NCI-H748 (cell line): ENCODE results near the gene MALRD1.
"Not testable (repeated sequence)": the region's sequence is repeated elsewhere in the genome, so short reads cannot be mapped to it uniquely, and the experiment has no call there.

Experiments
- DNase-seq: peaks from one replicate; lab custom pipeline; 2025; ENCODE audit not compliant: unreplicated experiment; lab: John Stamatoyannopoulos, UW

The MALRD1 gene

GRCh38 chr10:19762026-19762425 lies 713.4 kb downstream of the MALRD1 start:
- no peak for DNase-seq

GRCh38 chr10:19764111-19764510 lies 715.5 kb downstream of the MALRD1 start:
- DNase-seq: no peak

DNA sequence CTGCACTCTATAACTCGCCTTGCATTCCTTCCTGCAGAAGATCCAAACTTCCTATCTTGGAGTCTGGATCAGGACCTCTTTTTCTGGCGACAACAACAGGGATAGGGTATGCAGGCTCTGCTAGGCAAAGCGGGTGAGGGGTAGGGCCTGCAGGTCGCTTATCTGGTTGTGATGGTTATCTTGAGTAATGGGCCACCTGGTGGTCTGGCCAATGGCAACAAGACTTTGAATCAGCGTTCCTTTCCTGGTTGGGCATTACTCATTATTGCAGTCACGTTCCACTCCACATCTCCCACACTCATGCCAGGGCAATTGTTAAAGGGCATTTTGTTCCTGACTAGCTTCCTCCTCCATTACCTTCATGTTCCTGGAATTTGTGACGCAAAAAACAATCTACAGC lies 719.3 kb downstream of the MALRD1 start:
- peak; percentile 6 for DNase-seq

- not testable (repeated sequence) for DNase-seq
These were observed 721.2 kb downstream of the MALRD1 start for GRCh38 chr10:19769826-19770225.

GRCh38 chr10:19772972-19773371 lies 724.4 kb downstream of the MALRD1 start:
- no peak for DNase-seq

GRCh38 chr10:19775296-19775695 lies 726.7 kb downstream of the MALRD1 start:
- no peak for DNase-seq

DNA sequence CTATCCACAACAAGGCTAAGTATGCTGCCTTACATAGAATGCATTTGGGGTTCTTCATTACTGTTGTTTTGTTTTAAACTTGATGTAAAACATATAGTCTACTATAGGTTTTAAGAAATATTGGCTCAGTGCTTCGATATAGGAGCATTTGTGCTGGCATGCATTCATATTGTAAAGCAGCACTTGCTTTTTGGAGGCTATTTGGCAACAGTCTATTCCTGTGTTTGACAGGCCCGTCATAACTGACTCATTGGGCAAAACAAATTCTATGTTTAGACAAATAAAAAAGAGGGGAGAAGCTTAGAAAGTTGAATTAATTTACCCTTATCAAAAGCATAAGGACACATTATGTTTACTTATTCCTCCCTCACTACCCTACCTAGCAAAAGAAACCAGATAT lies 729.2 kb downstream of the MALRD1 start:
- DNase-seq: no peak

- no peak for DNase-seq
These were observed 730.4 kb downstream of the MALRD1 start for GRCh38 chr10:19778996-19779395.

- DNase-seq: no peak
These were observed 734.0 kb downstream of the MALRD1 start for GRCh38 chr10:19782430-19783089.

DNA sequence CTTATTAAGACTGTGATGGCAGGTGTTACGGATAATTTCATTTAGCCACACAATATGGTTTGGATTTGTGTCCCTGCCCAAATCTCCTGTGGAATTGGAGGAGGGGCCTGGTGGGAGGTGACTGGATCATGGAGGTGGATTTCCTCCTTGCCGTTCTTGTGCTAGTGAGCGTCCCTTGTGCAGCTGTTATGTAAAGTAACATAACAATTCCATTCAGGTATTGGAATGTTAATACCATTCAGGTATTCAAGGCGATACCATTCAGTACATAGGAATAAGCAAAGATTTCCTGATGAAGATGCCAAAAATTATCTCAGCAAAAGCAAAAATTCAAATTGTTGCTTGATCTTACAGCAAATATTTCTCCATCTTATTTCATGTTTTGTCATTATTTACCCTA lies 735.1 kb downstream of the MALRD1 start:
- DNase-seq: no peak
